Keratinocyte (primary cell): ENCODE results near the gene TNFSF15.

Source experiments
- EZH2 ChIP-seq: IDR thresholded peaks from one replicate; pipeline ENCODE4 v1.6.1; 2012; ENCODE audit warnings: inconsistent platforms, mild to moderate bottlenecking, low read length, moderate library complexity
- TF ChIP-seq, protein P1 (sequence below), 3 experiments: IDR thresholded peaks in 1 of 3; conservative IDR thresholded peaks in 1 of 3; optimal IDR thresholded peaks in 1 of 3; 2 replicates in 2 of 3; 3 replicates in 1 of 3; pipeline versions ENCODE3 to v1.5.1; 2011; ENCODE audit warnings: low read length in 3 of 3, mild to moderate bottlenecking in 3 of 3, moderate library complexity in 2 of 3, control low read depth in 1 of 3, inconsistent platforms in 1 of 3; ENCODE audit not compliant: insufficient read depth in 2 of 3; ENCODE audit errors: extremely low read depth in 1 of 3

DNA sequence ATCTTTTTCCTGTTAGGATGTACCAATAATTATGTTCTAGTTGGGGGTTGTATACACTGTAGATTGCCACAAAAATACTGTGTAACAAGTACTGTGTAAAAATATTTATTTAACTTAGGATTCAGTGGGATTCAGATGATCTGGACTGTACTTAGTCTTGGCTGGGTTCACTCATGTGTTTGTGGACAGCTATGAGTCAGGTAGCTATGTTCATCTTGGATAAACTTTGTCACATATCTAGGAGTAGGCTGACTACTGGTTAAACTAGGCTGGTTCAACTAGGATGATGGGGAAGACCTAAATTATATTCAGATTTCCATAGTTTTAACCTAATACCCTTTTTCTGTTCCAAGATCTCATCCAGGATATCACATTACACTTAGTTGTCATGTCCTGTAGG, 32.1 kb upstream of the TNFSF15 start:
- TF ChIP-seq, protein P1, sequence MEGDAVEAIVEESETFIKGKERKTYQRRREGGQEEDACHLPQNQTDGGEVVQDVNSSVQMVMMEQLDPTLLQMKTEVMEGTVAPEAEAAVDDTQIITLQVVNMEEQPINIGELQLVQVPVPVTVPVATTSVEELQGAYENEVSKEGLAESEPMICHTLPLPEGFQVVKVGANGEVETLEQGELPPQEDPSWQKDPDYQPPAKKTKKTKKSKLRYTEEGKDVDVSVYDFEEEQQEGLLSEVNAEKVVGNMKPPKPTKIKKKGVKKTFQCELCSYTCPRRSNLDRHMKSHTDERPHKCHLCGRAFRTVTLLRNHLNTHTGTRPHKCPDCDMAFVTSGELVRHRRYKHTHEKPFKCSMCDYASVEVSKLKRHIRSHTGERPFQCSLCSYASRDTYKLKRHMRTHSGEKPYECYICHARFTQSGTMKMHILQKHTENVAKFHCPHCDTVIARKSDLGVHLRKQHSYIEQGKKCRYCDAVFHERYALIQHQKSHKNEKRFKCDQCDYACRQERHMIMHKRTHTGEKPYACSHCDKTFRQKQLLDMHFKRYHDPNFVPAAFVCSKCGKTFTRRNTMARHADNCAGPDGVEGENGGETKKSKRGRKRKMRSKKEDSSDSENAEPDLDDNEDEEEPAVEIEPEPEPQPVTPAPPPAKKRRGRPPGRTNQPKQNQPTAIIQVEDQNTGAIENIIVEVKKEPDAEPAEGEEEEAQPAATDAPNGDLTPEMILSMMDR (optimal IDR thresholded peaks at IDR 0.05 in 1 of 3, IDR thresholded peaks at IDR 0.05 in 1 of 3, conservative IDR thresholded peaks at IDR 0.05 in 1 of 3; ENCODE audit: extremely low read depth in 1 of 3, insufficient read depth in 2 of 3, low read length in 3 of 3) = no peak
- no peak for TF ChIP-seq EZH2
